ENCODE data around the gene TMEM272.

GRCh38 chr13:51801631-51802099 is 43.3 kb downstream of the TMEM272 start:
- peak in 2 of 7 experiments; percentile 13 to 20 for TF ChIP-seq CTCF (IDR thresholded peaks at IDR 0.05)
- no peak for TF ChIP-seq POLR2A (IDR thresholded peaks at IDR 0.05)
- no peak for TF ChIP-seq EP300 (IDR thresholded peaks at IDR 0.05)

Data from stomach (tissue), 4 donors.